ENCODE measurements around the gene BCL2L2.

- no peak for TF ChIP-seq POLR2A (IDR thresholded peaks at IDR 0.05)
- TF ChIP-seq CTCF (IDR thresholded peaks at IDR 0.05), result no peak
These were observed 40.2 kb downstream of the BCL2L2 start for GRCh38 chr14:23346693-23347405.

Data from right lobe of liver (tissue), 4 donors.